Fibroblast of pulmonary artery (primary cell): ENCODE results near the gene NPC1L1.

Experiments used
- DNase-seq: peaks from one replicate; pipeline ENCODE4 v3.0.0-alpha.2; 2010; ENCODE audit warnings: low read depth
- H3K4me3 ChIP-seq: replicated peaks from 2 replicates; pipeline ENCODE4 v1.5.1; 2011; ENCODE audit warnings: low read depth, mild to moderate bottlenecking, control low read depth, low read length, moderate library complexity
- TF ChIP-seq, protein P1 (sequence below): IDR thresholded peaks from 2 replicates; pipeline ENCODE4 v1.5.1; 2011; ENCODE audit warnings: mild to moderate bottlenecking, control low read depth, low read length, inconsistent platforms; ENCODE audit errors: missing control alignments

NPC1L1 gene

DNA sequence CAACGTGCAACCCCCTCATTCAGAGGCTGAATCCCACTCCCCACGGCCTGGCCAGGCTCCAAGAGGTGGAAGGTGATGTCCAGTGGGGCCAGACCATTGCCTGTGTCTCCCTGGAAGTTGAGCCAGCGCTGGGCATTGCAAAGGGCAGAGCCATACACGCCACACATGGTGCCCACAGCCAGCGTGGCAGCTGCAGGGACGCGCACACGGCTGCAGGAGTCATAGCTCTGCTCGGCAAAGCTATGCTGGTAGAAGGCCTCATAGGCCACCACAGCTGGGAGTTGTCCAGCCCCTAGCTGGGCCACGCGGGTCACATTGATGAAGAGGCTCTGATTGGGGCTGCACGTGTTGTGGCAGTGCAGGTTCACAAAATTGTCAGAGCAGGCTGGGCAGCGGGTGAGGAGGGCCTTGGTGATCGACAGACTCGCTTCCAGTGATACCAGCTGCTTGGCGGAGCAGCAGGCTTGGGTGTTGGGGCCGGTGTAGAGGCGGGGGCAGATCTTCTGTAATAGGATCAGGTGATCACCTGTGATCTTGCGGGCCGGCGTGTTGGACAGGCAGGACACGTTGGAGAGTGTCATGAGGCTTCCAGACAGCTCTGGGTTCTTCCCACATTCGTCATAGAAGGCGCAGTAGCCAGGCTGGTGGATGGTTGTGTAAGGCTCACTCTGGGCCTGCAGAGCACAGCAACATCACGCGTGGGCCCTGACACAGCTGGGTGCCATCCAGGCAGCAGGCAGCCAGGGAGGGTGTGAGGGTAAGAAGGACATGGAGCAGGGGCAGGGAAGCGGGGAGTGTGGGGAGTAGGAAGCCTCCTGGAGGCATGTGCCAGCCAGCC is 1.2 kb downstream of the NPC1L1 start:
- DNase-seq = no peak
- H3K4me3 ChIP-seq = no peak overlapping the region
- TF ChIP-seq, protein P1, sequence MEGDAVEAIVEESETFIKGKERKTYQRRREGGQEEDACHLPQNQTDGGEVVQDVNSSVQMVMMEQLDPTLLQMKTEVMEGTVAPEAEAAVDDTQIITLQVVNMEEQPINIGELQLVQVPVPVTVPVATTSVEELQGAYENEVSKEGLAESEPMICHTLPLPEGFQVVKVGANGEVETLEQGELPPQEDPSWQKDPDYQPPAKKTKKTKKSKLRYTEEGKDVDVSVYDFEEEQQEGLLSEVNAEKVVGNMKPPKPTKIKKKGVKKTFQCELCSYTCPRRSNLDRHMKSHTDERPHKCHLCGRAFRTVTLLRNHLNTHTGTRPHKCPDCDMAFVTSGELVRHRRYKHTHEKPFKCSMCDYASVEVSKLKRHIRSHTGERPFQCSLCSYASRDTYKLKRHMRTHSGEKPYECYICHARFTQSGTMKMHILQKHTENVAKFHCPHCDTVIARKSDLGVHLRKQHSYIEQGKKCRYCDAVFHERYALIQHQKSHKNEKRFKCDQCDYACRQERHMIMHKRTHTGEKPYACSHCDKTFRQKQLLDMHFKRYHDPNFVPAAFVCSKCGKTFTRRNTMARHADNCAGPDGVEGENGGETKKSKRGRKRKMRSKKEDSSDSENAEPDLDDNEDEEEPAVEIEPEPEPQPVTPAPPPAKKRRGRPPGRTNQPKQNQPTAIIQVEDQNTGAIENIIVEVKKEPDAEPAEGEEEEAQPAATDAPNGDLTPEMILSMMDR = no peak

DNA sequence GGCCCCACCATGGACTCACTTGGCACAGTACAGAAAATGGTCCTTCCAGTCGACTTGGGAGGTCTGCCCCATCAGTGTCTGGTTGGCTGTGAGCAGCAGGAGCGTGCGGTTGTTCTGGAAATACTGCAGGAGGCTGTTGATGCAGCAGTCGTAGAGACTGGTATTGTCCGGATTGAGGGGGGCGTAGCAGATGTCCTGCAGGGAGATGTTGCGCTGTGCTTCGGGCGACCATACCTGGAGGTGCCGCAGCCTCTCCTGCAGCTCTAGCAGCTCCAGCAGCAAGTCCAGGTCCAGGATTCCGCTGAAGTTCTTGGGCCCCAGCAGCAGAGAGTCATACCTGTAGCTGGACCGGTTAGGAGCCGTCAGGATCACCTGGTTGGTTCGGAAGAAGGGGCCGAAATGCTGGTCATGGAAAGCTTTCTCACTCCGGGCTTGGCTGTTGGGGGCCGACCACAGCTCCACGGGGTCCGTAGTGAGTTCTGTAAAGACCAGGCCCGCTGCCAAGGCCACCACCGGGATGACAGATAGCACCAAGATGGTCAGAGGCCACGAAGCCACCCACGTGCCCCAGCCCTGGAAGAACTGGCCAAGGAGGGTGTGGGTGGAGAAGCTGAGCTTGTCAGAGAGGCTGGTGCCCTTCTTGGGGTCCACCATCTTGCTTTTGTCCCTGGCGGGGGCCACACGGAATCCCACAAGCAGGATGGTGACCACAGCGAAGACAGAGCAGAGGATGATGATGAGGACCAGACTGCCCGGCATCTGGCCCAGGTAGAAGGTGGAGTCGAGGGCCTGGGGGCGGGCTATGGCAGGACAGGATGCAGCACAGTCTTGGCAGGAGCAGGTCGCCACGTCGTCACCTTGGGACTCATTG is 2.1 kb downstream of the NPC1L1 start:
- H3K4me3 ChIP-seq = no peak overlapping the region
- TF ChIP-seq, protein P1 = no peak
- DNase-seq = no peak

DNA sequence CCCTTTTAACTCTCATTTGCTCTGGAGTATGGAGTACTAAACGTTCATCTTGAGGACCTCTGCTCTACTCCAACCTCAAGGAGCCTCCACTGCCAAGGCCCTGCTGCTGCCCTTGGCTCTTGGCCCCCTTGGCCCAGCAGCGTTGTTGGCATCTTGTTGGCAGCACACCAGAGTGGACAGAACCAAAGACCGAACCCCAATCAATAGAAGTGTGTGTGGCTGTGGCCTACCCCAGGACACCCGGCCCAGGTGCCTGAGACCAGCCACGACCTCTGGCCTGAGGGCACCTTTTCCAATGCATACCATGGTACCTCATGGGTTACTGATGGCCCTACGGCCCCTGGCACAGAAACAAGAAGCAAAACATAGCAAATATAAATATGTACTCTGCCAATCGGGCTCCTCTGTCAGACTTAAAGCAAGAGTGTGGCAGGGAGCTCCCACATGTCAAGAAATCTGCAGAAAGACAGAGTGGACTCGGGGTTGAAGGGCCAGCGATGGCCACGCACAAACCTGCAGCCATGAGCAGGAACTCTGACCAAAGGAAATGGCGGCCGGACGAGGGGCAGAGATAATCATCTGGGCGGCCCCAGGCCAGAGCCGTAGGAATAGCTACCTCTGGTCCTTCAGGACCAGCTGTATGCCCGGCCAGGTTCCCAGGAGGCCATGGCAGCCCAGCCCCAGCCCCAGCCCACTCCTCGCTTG is 2.9 kb downstream of the NPC1L1 start:
- TF ChIP-seq, protein P1 = no peak
- H3K4me3 ChIP-seq = no peak overlapping the region
- no peak for DNase-seq

GRCh38 chr7:44537442-44537841 is 3.7 kb downstream of the NPC1L1 start:
- no peak for DNase-seq
- TF ChIP-seq, protein P1 = no peak
- H3K4me3 ChIP-seq = no peak overlapping the region

GRCh38 chr7:44536090-44536489 is 5.0 kb downstream of the NPC1L1 start:
- H3K4me3 ChIP-seq = no peak overlapping the region
- no peak for DNase-seq

More at GRCh38 chr7:44536090-44536489, 5.0 kb downstream of the NPC1L1 start:
- TF ChIP-seq, protein P1 = no peak
